KBM-7 (cell line): ENCODE results near the gene PHF13.
"Not testable (repeated sequence)": the region's sequence is repeated elsewhere in the genome, so short reads cannot be mapped to it uniquely, and the experiment has no call there.

Source experiments
- DNase-seq: peaks from one replicate; pipeline ENCODE4 v3.0.0-alpha.2; 2015
- in situ Hi-C: fragments of 300-500 bp; cut with MboI; formaldehyde crosslinking; loops from 2 replicates; pipeline ENCODE4 v1.14.3; 2020; ENCODE audit warnings: low sequenced_read_pairs, low pct_unique_long_range_greater_than_20kb, mixed read lengths

Gene PHF13

GRCh38 chr1:6624710-6625583, 11.4 kb downstream of the PHF13 start, which contains the start of gene THAP3:
TSS of gene THAP3 (plus strand) at chr1:6624868. CDS start at chr1:6625219, 351 bp downstream.
- DNase-seq, result peak; percentile 74
- in situ Hi-C loops, result no loop called here

GRCh38 chr1:6625584-6626149, 12.1 kb downstream of the PHF13 start:
- in situ Hi-C loops, result no loop called here
- peak; percentile 18 for DNase-seq

GRCh38 chr1:6627031-6627430, 13.5 kb downstream of the PHF13 start:
- no peak for DNase-seq
- in situ Hi-C loops, result no loop called here

- no peak for DNase-seq
- in situ Hi-C loops, result no loop called here
Measured at GRCh38 chr1:6627841-6628545, 14.5 kb downstream of the PHF13 start.

- in situ Hi-C loops, result no loop called here
- no peak for DNase-seq
Measured at GRCh38 chr1:6628971-6629479, 15.5 kb downstream of the PHF13 start.

GRCh38 chr1:6630027-6630426, 16.5 kb downstream of the PHF13 start:
- DNase-seq, result no peak
- in situ Hi-C loops, result no loop called here

- in situ Hi-C loops, result no loop called here
- no peak for DNase-seq
Measured at GRCh38 chr1:6631058-6631457, 17.5 kb downstream of the PHF13 start.

- DNase-seq, result no peak
Measured at GRCh38 chr1:6632588-6633514, 19.3 kb downstream of the PHF13 start.

GRCh38 chr1:6634371-6635052, 21.0 kb downstream of the PHF13 start:
- in situ Hi-C loops, result no loop called here
- peak; percentile 55 for DNase-seq

More at GRCh38 chr1:6632588-6633514, 19.3 kb downstream of the PHF13 start:
- in situ Hi-C loops, result no loop called here

DNA sequence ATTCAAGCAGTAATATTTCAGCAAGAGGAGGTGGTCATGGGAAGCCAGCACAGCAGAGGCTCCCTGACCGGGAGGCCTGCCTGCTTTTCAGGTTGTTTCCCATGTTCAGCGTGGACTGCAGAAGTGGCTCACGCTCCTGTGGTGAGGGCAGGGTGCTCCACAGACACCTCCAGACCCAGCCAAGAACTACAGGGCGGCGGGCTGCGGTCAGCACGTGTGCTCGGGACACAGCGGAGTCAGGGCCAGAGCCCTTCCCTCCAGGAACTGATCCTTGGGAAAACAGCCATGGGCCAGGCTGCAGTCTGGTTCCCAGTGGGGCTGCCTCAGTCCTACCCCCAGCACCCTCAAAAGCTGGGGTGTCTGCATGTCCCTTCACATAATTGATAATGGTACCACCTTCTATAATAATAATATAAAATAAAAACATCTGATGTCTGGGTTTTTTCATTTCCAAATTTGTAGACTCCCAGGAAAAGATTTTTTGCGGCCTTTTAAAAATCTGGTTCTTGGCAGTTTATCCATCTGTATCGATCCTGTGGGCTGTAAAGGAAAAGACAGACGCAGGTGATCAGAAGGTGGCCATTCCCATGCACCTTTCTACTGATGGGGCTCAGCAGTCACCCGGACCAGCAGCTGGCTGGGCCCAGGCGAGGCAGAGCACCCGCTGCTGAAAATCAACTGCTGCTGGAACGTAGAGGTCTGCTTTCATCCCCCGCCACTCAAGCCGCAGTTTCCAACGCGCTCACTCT, 21.8 kb downstream of the PHF13 start:
- DNase-seq, result no peak
- in situ Hi-C loops, result no loop called here

GRCh38 chr1:6635910-6636760, 22.6 kb downstream of the PHF13 start:
- in situ Hi-C loops, result no loop called here
- no peak for DNase-seq

DNA sequence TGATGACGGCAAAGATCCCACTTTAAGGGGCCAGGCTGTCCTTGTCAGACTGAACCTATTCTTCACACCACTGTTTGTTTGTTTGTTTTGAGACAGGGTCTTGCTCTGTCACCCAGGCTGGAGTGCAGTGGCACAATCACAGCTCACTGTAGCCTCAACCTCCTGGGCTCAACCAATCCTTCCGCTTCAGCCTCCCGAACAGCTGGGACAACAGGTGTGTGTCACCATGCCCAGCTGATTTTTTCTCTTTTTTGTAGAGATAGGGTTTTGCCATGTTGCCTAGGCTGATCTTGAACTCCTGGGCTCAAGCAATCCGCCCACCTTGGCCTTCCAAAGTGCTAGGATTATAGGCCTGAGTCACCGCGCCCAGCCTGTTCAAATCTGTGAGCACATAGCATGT, 23.2 kb downstream of the PHF13 start:
- in situ Hi-C loops, DNase-seq: not testable (repeated sequence)

DNA sequence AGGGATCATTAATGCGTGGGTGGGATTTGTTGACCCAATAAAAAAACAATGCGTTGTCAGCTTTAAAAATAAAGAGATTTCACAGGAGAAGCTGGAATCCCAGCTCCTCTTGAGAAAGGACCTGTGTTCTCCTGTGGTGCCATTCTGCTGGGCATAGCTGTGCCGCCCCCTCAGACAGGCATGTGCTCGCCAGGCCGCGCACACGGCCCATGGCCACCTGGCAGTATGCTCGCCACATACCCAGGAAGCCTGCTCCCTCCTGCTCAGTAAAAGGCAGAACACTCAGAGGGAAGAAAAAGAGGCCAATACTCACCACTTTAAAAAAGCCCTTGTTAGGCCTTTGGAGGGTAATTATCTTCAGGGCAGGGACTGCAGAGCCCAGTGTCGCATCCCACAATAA, 24.2 kb downstream of the PHF13 start:
- in situ Hi-C loops, result no loop called here
- DNase-seq, result no peak

GRCh38 chr1:6638226-6638625, 24.7 kb downstream of the PHF13 start:
- DNase-seq, result no peak
- in situ Hi-C loops, result no loop called here

DNA sequence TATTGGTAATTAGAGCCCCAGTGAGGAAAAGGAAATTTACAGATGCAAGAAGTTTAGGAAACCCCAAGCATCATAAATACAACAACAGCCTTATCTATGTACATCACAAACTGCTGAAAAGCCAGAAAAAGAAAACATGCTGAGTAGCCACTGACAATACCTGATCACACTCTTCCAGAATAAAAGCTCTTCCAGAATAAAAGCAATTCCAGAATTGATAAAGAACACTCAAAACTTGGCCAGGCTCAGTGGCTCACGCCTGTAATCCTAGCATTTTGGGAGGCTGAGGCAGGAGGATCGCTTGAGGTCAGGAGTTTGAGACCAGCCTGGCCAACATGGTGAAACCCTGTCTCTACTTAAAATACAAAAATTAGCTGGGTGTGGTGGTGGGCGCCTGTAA, 27.3 kb downstream of the PHF13 start:
- DNase-seq, in situ Hi-C loops: not testable (repeated sequence)

DNA sequence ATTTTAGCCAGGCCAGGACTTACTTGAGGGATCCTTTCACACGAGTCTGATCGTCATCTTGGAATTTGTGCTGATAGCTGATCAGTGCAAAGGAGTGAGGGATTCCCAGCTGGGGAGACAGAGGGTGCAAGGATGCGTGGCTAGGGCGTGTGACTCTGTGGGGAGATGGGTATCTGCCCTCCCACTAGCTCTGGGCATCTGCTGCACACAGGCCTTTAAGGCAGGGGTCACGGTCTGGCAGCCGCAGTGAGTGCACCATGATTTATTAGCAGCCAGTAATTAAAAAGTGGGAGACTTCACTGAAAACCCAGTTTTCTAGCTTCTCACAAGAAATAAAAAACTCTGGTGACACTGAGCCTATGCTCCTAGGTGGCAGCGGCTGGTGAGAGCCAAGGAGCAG, 31.5 kb downstream of the PHF13 start:
- in situ Hi-C loops, result no loop called here
- no peak for DNase-seq
